ENCODE data around the gene SSR4.

DNA sequence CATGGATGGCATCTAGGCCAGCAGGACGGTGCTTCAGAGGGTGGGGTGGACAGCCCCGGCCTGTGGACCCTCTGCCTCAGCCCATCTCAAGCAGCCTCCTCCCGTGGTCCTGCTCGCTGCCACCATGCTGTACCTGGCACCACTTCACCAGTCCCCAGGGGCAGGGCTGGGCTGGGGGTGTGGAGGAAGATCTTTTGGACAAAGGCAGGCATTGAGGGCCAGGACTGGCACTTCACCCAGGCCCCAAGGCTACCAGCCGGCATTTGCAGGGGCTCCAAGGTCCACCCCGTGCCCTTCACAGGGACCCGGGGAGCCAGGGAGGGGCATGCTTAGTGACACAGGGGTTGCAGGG is 29.7 kb upstream of the SSR4 start:
- no peak for TF ChIP-seq EZH2 (IDR thresholded peaks at IDR 0.05; ENCODE audit: borderline replicate concordance, low read length)
- TF ChIP-seq, protein P1, sequence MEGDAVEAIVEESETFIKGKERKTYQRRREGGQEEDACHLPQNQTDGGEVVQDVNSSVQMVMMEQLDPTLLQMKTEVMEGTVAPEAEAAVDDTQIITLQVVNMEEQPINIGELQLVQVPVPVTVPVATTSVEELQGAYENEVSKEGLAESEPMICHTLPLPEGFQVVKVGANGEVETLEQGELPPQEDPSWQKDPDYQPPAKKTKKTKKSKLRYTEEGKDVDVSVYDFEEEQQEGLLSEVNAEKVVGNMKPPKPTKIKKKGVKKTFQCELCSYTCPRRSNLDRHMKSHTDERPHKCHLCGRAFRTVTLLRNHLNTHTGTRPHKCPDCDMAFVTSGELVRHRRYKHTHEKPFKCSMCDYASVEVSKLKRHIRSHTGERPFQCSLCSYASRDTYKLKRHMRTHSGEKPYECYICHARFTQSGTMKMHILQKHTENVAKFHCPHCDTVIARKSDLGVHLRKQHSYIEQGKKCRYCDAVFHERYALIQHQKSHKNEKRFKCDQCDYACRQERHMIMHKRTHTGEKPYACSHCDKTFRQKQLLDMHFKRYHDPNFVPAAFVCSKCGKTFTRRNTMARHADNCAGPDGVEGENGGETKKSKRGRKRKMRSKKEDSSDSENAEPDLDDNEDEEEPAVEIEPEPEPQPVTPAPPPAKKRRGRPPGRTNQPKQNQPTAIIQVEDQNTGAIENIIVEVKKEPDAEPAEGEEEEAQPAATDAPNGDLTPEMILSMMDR (IDR thresholded peaks at IDR 0.05; ENCODE audit: low read length): no peak
